HUES48 (cell line): ENCODE results near the gene SYT9.

Experiments used
- H3K27ac ChIP-seq: one replicate; pipeline ENCODE4 v1.7.0; 2013; ENCODE audit warnings: low read depth, low read length, inconsistent platforms
- H3K27me3 ChIP-seq: 2 replicates; pipeline ENCODE4 v1.6.1; 2013; ENCODE audit warnings: mild to moderate bottlenecking, low read length; ENCODE audit not compliant: control insufficient read depth, insufficient read depth
- H3K36me3 ChIP-seq: 2 replicates; pipeline ENCODE4 v1.6.1; 2013; ENCODE audit warnings: low read length; ENCODE audit not compliant: control insufficient read depth, insufficient read depth
- H3K4me1 ChIP-seq: 2 replicates; pipeline ENCODE4 v1.6.1; 2013; ENCODE audit warnings: mild to moderate bottlenecking, low read length; ENCODE audit not compliant: control insufficient read depth, insufficient read depth
- H3K4me3 ChIP-seq: 2 replicates; pipeline ENCODE4 v1.5.1; 2013; ENCODE audit warnings: mild to moderate bottlenecking, low read depth, low read length
- H3K9ac ChIP-seq: 2 replicates; pipeline ENCODE4 v1.6.1; 2013; ENCODE audit warnings: mild to moderate bottlenecking, low read depth, low read length, moderate library complexity
- H3K9me3 ChIP-seq: 2 replicates; pipeline ENCODE4 v1.6.1; 2013; ENCODE audit warnings: low read length; ENCODE audit not compliant: control insufficient read depth, insufficient read depth

The SYT9 gene

DNA sequence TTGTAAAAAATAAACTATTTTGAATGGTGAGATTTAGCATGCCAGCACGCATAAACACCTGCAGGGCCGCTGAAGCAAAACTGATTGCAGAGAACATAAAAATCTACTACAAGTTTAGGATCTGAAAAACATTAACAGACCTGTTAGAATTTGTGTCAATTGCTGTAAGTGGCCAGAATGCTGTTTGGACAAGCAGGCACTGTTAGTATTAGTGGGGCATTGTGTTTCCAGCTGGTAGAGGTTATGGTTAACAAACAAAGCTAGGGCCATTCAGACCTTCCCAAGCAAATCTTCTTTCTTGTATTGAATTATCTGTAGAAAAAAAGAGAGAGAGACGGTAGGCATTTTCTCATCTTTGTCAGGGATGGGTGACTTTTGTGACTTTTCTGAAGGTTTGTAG, 176.0 kb downstream of the SYT9 start:
- Histone ChIP-seq H3K36me3 (no peaks in the 10 kb centered on the region), H3K4me3 (no peak overlapping the region), H3K4me1 (no peaks in the 10 kb centered on the region), H3K9me3 (no peaks in the 10 kb centered on the region), H3K27me3 (no peaks in the 10 kb centered on the region), H3K27ac (no peak overlapping the region), H3K9ac (no peak overlapping the region)

DNA sequence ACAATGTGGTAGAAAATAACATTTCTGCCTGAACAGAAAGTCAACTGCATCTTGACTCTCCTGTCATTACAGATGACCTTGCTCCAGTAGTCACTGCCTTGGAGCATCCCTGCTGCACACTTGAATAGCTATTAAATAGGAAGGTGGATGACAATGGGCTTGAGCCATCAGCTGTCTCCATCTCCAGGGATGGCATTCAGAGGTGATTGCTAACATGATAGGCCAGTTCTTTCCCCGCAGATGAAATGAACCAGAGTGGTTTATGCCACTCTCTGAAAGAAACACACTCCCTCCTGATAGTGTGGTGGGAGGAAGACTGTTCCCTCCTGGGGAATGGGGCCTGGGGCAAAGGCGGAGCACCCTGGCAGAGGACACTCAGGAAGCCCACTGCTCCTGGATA, 176.5 kb downstream of the SYT9 start:
- Histone ChIP-seq H3K4me1 (no peaks in the 10 kb centered on the region), H3K9ac (no peak overlapping the region), H3K27me3 (no peaks in the 10 kb centered on the region), H3K27ac (no peak overlapping the region), H3K36me3 (no peaks in the 10 kb centered on the region), H3K9me3 (no peaks in the 10 kb centered on the region), H3K4me3 (no peak overlapping the region)

DNA sequence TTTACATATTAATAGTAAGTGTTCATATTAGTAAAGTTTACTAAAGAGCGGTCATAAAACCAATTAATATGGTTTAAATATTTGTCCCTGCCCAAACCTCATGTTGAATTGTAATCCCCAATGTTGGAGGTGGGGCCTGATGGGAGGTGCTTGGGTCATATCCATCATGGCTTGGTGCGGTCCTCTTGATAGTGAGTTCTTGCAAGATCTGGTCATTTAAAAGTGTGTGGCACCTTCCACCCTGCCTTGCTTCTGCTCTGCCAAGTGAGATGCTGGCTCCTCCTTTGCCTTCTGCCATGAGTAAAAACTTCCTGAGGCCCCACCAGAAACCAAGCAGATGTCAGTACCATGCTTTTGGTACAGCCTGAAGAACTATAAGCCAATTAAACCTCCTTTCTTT, 178.8 kb downstream of the SYT9 start:
- Histone ChIP-seq H3K9ac (no peak overlapping the region), H3K27ac (no peak overlapping the region), H3K9me3 (no peaks in the 10 kb centered on the region), H3K27me3 (no peaks in the 10 kb centered on the region), H3K4me3 (no peak overlapping the region), H3K4me1 (no peaks in the 10 kb centered on the region), H3K36me3 (no peaks in the 10 kb centered on the region)

DNA sequence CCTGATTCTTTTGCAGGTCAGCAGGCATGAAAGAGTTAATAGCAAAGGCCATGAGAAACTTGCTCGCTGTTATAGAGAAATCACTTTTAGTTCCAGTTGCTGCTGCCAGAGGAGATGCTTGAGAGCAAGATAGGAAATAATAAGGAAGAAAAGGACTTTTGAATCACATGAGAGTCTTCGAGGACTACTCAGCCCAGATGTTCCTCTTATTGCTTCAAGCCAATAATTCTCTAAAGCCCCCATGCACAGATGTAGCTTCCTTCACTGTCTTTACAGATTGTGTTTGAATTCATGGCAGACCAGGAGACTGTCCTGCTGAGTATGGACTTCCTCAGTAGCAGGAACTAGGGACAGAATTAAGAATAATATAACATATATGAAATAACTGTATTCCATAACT, 183.5 kb downstream of the SYT9 start:
- H3K9me3 ChIP-seq: no peaks in the 10 kb centered on the region
- no peaks in the 10 kb centered on the region for H3K27me3 ChIP-seq
- no peak overlapping the region for H3K9ac ChIP-seq
- H3K4me3 ChIP-seq: no peak overlapping the region
- H3K36me3 ChIP-seq: no peaks in the 10 kb centered on the region
- no peak overlapping the region for H3K27ac ChIP-seq
- H3K4me1 ChIP-seq: peaks cover 11% of the 10 kb centered on the region

DNA sequence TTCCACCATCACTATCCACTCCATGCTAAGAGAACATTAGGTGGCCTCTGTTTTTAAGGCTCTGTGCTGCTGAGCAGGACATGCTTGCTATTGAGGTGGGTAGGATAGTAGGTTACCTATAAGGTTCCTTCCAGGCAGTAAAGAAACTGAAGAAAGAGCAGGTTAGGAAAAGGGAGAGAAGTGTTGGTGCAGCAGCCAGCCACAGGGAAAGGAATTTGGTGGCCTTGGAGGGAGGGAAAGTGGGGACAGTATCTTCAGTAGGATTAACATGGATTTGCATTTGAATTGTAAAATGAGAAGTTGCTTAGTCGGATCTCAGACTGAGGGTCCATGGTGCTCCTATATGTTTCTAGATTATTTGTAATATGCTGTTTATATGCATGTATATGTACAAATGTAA, 184.4 kb downstream of the SYT9 start:
- Histone ChIP-seq H3K36me3 (no peaks in the 10 kb centered on the region), H3K4me1 (peaks cover 11% of the 10 kb centered on the region), H3K9me3 (no peaks in the 10 kb centered on the region), H3K27me3 (no peaks in the 10 kb centered on the region), H3K9ac (no peak overlapping the region), H3K4me3 (no peak overlapping the region), H3K27ac (no peak overlapping the region)

DNA sequence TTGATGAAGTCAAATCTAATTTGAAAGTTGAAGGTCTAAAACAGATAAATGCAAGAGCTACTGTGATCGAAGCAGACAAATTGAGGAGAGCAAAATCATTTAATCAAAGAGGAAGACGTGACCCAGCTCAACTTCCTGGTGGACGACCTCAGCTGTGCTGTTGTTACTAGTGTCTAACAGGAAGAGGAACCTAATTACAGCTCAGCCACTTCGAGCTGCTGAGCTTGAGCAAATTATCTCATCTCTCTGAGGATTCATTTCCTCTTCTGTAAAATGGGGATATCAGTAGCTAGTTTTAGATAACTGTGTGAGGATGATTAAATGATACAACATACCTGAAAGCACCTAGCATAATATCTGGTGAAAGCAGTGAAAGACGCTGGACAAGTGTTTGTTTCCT, 185.0 kb downstream of the SYT9 start:
- peaks cover 11% of the 10 kb centered on the region for H3K4me1 ChIP-seq
- no peaks in the 10 kb centered on the region for H3K9me3 ChIP-seq
- H3K4me3 ChIP-seq: no peak overlapping the region
- H3K27ac ChIP-seq: no peak overlapping the region
- H3K36me3 ChIP-seq: no peaks in the 10 kb centered on the region
- no peaks in the 10 kb centered on the region for H3K27me3 ChIP-seq
- H3K9ac ChIP-seq: no peak overlapping the region

DNA sequence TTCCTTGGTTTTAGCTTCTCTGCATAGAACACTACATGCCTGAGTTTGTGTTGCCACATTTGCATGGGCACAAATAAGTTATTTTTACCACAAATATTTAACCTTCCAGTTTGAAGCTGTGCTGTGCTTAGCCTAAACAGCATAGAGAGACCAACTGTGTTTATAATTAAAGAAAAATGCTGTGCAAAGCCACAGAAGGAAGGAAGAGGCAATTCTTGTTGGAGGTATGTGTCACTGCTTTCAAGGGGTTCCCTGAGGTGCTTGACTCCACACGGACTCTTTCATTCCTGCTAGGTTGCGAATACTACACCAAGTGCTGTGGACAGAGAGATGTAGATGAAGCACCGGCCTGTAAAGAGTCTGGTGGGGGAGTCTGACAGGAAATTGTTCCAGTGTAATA, 186.0 kb downstream of the SYT9 start:
- Histone ChIP-seq H3K9me3 (no peaks in the 10 kb centered on the region), H3K4me1 (peaks cover 11% of the 10 kb centered on the region), H3K36me3 (no peaks in the 10 kb centered on the region), H3K4me3 (no peak overlapping the region), H3K9ac (no peak overlapping the region), H3K27ac (no peak overlapping the region), H3K27me3 (no peaks in the 10 kb centered on the region)

DNA sequence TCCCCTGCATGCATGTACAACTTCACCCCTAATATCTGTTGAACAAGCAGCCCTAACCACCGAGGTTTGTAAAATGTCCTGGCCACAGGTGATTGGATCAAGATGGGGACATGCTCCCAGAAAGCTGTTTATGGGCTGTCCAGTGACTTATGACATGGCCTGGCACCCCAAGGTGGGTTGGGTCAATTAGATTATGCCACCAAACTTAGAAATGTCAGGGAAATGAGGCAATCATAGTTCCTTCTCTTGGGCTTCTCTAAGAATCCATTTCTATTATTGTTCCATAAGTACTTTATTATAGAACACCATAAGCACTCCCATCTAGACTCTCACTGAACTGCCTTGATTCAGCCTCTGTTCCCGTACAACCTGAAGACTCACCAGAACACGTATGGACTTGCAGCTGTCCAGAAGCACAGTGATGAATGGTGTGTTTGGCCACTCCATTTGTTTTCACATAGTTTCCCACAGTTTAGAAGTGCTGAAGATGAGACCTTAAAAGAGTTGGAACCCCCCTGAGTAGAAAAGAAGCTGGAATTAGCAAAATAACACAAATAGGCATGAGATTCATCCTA, 188.1 kb downstream of the SYT9 start:
- Histone ChIP-seq H3K27ac (no peak overlapping the region), H3K36me3 (no peaks in the 10 kb centered on the region), H3K27me3 (no peaks in the 10 kb centered on the region)

DNA sequence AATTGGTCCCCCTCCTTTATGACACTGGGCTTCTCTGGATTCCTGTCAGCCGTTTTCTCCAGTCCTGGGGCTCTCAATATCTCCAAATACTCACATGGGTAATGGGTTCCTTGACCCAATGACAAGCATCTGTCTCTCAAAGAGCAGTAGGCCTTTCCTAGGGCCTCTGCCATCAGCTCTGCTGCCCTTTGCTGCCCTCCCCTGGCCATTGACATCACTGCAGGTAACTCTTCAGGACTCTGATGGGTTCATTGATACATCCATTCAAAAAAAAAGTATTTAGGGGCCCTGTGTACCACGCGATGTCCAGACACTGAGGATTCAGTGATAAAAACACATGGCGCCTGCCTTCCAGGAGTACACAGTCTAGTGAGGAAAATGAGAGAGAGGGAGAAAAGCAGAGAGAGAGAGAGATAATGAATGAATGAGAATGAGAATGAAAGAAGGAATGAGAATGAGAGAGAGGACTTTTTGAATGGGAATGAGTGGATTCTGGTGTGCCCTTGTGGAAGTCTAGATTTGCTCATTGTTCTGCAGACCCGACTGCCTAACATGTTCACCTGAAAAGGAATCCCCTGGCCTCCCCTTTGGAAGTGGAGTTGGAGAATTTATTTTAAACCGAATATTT, 191.0 kb downstream of the SYT9 start:
- no peaks in the 10 kb centered on the region for H3K4me1 ChIP-seq
- H3K36me3 ChIP-seq: no peaks in the 10 kb centered on the region

More for the DNA sequence above, 188.1 kb downstream of the SYT9 start:
- Histone ChIP-seq H3K4me3 (no peak overlapping the region), H3K9ac (no peak overlapping the region), H3K4me1 (peaks cover 11% of the 10 kb centered on the region), H3K9me3 (no peaks in the 10 kb centered on the region)

DNA sequence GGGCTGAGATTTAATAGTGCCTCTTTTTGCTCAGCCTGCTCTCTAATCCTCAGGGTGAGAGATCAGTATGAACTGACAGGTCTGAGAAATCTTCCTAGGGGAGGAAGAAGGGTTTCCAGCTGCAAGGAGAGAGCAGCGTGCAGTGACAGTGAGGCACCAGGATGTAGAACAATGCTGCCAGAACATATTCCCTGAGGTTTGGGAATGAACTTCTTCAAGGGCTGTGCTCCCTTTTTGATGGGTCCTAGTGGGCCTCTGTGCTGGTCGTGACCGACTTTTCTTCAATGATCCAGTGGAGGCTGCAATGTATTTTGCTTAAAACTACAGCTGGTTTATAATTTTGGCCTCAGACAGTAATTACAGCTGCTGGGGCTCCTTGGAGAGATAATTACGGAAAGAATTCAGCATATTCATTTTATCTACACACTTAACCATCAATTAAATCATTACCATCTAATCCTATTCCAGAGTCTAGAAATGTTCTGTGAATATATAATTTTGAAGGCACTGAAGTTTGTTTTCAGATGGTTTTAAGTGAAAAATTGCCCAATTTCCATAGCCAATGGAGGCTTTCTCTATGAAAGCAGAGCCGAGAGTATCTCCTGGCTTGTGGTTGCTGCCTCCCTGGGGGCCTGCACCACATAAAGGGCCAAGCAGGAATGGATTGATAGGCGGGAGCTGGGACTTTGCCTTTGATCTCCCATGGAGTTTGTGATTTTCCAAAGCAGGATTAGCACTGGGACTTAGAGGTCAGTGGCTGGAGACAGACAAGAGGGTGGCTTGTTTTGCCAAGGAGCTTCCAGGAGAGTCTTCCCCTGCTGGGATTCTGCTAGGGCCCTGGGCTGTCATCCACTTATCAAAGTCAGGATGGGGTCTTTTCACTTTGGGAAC, 192.6 kb downstream of the SYT9 start:
- Histone ChIP-seq H3K27ac (no peak overlapping the region), H3K27me3 (no peaks in the 10 kb centered on the region), H3K9me3 (no peaks in the 10 kb centered on the region), H3K4me1 (no peaks in the 10 kb centered on the region), H3K36me3 (no peaks in the 10 kb centered on the region), H3K4me3 (no peak overlapping the region), H3K9ac (no peak overlapping the region)

More for the DNA sequence above, 191.0 kb downstream of the SYT9 start:
- Histone ChIP-seq H3K27me3 (no peaks in the 10 kb centered on the region), H3K9me3 (no peaks in the 10 kb centered on the region), H3K27ac (no peak overlapping the region), H3K9ac (no peak overlapping the region), H3K4me3 (no peak overlapping the region)

DNA sequence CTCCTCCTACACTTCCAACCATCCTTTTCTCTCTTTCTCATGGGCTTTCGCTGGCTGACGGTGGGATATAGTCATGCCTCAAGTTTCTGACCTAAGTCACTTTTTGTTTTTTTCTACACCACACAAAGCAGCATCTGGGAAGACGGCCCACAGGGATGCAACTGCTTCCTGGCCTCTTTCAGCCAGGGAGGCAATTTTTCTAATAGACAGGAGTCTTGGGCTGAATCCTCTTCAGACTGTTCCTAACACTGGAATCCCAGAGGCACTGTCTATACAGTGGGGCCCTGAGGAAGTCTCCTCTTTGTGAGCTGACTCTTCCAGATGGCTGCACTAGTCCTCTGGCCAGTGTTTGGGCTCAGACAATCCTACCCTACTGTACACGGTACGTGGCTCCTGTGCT, 193.9 kb downstream of the SYT9 start:
- Histone ChIP-seq H3K9ac (no peak overlapping the region), H3K27me3 (no peaks in the 10 kb centered on the region), H3K4me1 (no peaks in the 10 kb centered on the region; the same call in 1 of the 2 replicates), H3K27ac (no peak overlapping the region), H3K9me3 (no peaks in the 10 kb centered on the region), H3K4me3 (no peak overlapping the region), H3K36me3 (no peaks in the 10 kb centered on the region)
